ENCODE data around the gene USP6NL.

Gene USP6NL

GRCh38 chr10:11602919-11603523 lies 8.4 kb downstream of the USP6NL start:
- no peak for TF ChIP-seq CTCF (IDR thresholded peaks at IDR 0.05; ENCODE audit: control insufficient read depth, insufficient read depth, low read depth, low read length, missing control alignments)
- H3K4me3 ChIP-seq (ENCODE audit: control insufficient read depth, low read depth, low read length), result no peak overlapping the region
- no peak for DNase-seq (ENCODE audit: low read depth)

- no peak for DNase-seq (ENCODE audit: low read depth)
- TF ChIP-seq CTCF (IDR thresholded peaks at IDR 0.05; ENCODE audit: control insufficient read depth, insufficient read depth, low read depth, low read length, missing control alignments), result no peak
- H3K4me3 ChIP-seq (ENCODE audit: control insufficient read depth, low read depth, low read length), result no peak overlapping the region
Measured at GRCh38 chr10:11602358-11602757, 9.1 kb downstream of the USP6NL start.

GRCh38 chr10:11601670-11602069 lies 9.8 kb downstream of the USP6NL start:
- TF ChIP-seq CTCF (IDR thresholded peaks at IDR 0.05; ENCODE audit: control insufficient read depth, insufficient read depth, low read depth, low read length, missing control alignments), result no peak
- DNase-seq (ENCODE audit: low read depth), result no peak
- H3K4me3 ChIP-seq (ENCODE audit: control insufficient read depth, low read depth, low read length), result no peak overlapping the region

GRCh38 chr10:11600280-11600679 lies 11.2 kb downstream of the USP6NL start:
- no peak for TF ChIP-seq CTCF (IDR thresholded peaks at IDR 0.05; ENCODE audit: control insufficient read depth, insufficient read depth, low read depth, low read length, missing control alignments)
- H3K4me3 ChIP-seq (ENCODE audit: control insufficient read depth, low read depth, low read length), result no peak overlapping the region
- no peak for DNase-seq (ENCODE audit: low read depth)

GRCh38 chr10:11598712-11599397 lies 12.6 kb downstream of the USP6NL start:
- DNase-seq (ENCODE audit: low read depth), result no peak
- no peak overlapping the region for H3K4me3 ChIP-seq (ENCODE audit: control insufficient read depth, low read depth, low read length)
- TF ChIP-seq CTCF (IDR thresholded peaks at IDR 0.05; ENCODE audit: control insufficient read depth, insufficient read depth, low read depth, low read length, missing control alignments), result no peak

GRCh38 chr10:11597470-11597869 lies 14.0 kb downstream of the USP6NL start:
- DNase-seq (ENCODE audit: low read depth), result no peak
- TF ChIP-seq CTCF (IDR thresholded peaks at IDR 0.05; ENCODE audit: control insufficient read depth, insufficient read depth, low read depth, low read length, missing control alignments), result no peak
- H3K4me3 ChIP-seq (ENCODE audit: control insufficient read depth, low read depth, low read length), result no peak overlapping the region
